Left ventricle myocardium superior (tissue), 1 donor: ENCODE results near the gene PCBD1. TPM values are rescaled to one million over a fixed set of nuclear protein-coding genes. Genes with fewer than 3 reads are reported as not detected.
"Not testable (repeated sequence)": the region's sequence is repeated elsewhere in the genome, so short reads cannot be mapped to it uniquely, and the experiment has no call there.

Experiments
- ATAC-seq: fragments of 200-7000 bp; cut with Tn5 transposase; one replicate; pipeline ENCODE4 v1.9.1; 2020; ENCODE audit warnings: mild to moderate bottlenecking, moderate library complexity
- DNase-seq: peaks from one replicate; pipeline ENCODE4 v3.0.0-alpha.2; 2020
- intact Hi-C: fragments of 100-400 bp; cut with micrococcal nuclease; formaldehyde crosslinking; loops from one replicate; pipeline ENCODE4 v1.11.0; 2022
- total RNA-seq: library from RNA; stranded (reverse); fragmentation: NEBNext Ultra II Directional; extraction: Animal tissue kit (Norgen Biotek cat#: 25700); gene quantifications from one replicate; pipeline ENCODE4 v1.2.1, GENCODE V29; 2021
- donor health status: DM: no; HTN: yes; CAD: no; lungs with severe emphysema.

Gene PCBD1
- total RNA-seq, 1 donor from 2014 or later: 172 TPM

DNA sequence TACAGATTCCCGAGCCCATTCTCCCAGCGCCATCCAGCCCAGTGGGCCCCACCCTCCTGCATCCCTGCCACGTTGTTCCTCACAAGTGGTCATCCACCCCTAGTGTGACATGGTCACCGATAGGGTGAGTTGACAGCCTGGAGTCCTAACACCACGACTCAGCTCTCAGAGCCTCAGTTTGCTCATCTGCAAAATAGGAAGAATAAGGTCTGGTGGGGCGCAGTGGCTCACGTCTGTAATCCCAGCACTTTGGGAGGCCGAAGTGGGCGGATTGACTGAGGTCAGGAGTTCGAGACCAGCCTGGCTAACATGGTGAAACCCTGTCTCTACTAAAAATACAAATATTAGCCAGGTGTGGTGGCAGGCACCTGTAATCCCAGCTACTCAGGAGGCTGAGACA, 31.5 kb upstream of the PCBD1 start:
- intact Hi-C loops: loop anchor here (10.0 kb wide), 2 partner anchors 285 to 365 kb away; no protein-coding TSS in a partner anchor
- peak; percentile 15 for DNase-seq
- ATAC-seq: not testable (repeated sequence)

DNA sequence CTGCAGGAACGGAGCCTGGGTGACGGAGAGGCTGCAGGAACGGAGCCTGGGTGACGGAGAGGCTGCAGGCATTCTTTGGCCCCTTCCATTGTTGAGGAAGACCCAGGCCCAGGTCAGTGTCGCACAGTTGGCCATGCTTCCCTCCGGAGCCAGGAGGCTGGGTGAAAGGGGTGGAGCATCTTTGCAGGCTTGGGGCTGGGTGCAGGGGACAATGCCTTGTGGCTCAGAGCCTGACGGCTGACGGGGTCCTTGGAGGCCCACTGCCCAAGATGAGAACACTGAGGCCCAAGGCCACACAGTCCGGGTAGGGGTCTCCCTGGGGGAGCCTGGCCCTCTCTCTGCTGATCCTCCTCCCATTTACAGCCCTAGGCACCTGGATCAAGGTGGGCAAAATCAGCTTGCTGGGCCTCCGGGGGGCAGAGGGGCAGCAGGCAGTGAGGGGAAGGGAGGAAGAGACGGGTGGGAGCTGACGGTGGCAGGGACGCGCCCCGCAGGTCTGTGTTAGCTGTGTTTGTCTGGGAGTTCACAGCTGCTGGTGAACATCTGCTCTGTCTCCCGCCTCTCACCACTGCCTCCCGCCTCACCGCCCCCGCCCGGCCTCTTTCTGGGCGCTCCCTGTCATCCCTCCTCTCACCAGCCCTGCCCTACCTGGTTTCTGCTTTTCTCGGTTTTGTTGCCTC, 30.6 kb upstream of the PCBD1 start:
- peak; percentile 29 for ATAC-seq
- DNase-seq: peak; percentile 23
- intact Hi-C loops: no loop called here

DNA sequence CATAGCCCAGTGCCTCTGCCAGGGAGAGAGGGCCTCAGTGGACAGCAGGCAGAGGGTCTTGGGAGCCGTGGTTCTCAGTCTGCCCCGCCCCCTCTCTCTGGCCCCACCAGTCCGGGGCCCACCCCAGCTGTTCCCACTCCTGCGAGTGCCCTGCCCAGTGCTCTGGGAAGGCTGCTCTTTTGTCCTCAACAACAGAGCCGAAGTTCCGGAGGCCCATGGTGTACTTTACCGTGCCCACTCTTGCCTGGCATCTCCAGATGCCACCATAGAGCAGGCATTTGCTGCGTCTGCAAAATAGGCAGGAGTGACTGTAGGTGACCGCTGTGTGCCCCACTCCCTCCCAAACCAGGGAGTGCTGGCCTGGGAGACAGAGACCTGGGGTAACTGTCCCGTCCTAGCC, 29.3 kb upstream of the PCBD1 start:
- intact Hi-C loops: no loop called here
- DNase-seq (peak; percentile 19), ATAC-seq (no peak)

DNA sequence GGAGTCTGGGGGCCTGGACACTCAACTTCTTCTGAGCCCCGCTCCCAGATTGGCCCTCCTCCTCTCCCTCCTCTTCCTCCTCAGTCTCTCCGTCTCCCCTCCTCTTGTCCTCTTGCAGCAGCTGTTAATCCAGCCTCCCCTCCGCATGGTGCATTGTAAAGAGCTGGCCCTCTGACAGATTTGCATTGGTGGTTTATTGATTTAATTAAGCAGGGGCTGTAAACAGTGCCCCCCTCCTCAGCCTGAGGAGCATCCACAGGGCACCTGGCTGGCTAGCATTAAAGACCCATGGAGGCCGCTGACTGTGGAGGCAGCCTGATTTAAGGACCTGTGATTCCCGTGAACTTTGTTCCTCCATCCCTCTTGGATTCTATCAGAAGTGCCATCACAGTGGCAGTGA, 28.9 kb upstream of the PCBD1 start:
- intact Hi-C loops: no loop called here
- peak; percentile 6 for DNase-seq
- ATAC-seq: no peak

DNA sequence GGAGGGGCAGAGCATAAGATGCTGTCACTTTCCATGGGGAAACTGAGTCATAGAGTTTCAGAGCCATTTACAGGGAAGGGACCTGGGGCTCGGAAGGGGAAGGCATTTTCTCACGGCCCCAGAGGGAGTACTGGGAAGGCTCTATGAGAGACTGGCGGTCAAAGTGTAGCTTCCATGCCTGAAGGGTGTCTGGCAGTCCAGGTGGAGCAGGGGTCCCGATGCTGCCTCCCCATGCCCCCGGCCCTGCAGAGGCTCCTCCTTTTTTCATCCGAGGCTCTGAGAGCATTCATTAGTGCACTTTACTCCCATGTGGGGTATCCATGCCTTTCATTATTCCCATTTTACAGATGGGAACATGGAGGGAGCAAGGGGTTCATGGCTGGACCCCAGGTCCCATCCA, 27.9 kb upstream of the PCBD1 start:
- peak; percentile 8 for DNase-seq
- intact Hi-C loops: no loop called here
- no peak for ATAC-seq

DNA sequence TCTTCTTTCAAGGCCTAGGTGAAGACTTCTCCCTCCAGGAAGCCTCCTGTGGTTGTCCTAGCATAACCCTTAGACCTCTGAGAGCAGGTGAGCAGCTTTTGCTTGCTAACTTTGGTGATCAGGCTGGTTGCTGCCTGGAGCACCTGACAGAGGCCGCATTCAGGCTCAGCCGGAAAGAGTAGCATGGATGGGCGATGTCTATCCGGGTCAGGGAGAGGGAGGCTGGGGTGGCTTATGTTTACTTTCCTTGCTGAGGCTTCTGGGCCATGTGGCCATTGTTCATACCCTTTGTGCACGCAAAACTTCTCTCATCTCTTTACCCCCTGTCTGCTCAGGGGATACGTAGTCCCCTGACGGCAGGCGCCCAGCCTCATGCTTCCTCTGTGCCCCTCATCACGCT, 27.4 kb upstream of the PCBD1 start:
- intact Hi-C loops: no loop called here

DNA sequence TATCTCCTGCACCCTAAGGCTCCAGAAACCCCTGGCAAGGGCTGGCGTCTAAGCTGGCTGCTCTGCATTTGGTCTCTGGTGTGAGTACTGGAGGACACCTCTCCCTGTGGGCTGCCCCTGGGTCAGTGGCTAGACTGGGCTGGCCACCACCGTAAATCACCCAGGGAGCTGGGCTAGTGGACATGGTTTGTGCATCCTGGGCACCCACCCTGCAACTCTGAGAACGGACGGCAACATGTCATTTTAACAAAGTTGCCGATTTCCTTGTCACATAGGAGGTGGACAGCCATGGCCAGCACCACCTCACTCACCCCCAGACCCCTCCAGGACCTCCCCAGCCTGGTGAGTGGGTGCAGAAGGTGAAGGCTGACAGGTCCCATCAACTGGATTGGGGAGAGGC, 26.8 kb upstream of the PCBD1 start:
- DNase-seq (peak; percentile 11), ATAC-seq (no peak)
- intact Hi-C loops: no loop called here

More for the DNA sequence above, 27.4 kb upstream of the PCBD1 start:
- no peak for DNase-seq
- no peak for ATAC-seq

DNA sequence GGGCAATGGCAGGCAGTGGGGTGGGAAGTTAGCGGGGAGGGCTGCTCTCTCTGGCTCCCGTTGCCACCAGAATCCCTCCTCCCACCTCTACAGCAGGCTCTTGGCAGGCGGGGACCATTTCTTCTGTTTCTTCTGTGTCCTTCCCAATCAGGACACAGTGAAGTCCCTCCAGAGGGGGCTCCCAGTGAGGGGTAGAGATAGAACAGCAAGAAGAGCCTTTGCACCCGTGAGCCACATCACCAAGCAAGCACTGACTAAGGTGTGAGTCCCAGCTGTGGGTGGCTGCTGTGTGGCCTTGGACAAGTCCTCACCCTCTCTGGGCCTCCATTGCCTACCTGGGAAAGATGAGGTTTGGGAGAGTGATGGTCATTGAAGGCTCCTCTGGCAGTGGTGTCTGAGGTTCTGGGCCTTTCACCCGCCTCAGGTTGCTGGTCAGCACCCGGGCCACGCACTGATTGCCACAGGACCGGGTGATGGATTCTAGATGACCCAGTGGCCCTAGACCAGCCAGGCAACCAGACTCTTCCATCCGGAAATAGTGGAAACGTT, 26.0 kb upstream of the PCBD1 start:
- DNase-seq: no peak
- intact Hi-C loops: no loop called here

DNA sequence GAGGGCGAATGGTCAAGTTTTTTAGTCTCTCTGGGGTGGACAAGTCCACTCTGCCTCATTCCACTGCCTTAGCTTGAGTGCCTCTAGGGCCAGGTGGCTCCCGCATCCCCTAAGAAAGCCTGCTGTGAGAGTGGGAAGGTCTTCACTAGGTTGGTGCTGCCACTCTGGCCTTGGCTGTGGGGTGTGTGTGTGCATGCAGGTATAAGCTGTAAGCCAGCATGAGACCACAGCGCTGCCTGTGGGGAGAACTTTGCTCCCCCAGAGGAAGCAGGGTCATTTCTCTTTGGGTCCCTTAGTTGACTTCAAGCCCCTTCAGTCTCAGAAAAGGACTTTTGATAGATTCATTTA, 25.5 kb upstream of the PCBD1 start:
- ATAC-seq: no peak
- DNase-seq: peak; percentile 4
- intact Hi-C loops: no loop called here

More for the DNA sequence above, 26.0 kb upstream of the PCBD1 start:
- ATAC-seq: no peak

DNA sequence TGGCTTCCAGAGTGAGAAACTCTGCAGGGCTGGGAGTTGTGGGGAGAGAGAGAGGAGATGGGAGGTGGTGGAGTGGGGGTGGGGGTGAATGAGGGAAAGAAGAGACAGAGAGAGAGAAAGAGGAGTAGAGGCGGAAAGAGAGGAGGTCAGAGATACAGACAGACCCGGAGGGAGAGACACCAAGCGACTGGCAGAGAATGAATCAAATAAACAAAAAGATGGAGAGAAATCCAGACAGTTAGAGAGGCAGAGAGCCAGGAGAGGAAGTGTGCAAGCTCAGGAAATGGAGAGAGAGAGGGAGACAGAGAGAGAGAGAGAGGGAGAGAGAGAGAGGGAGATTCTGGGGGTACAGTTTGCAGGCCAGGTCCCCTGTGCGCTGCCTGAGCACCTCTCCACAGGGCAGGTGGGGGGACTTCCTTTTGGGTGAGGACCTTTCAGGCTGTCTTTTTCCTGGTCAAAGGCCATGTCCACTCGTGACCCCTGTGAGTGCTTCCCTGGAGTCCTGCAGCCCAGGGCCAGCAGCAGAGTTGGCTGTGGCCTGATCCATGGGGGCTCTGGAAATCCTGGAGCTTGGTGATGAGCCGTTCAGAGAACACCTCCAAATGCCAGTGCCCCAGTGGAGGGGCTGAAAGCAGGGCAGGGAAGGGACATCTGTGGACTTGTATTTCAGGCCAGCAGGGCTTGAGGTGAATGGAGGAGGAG, 25.0 kb upstream of the PCBD1 start:
- intact Hi-C loops: no loop called here
- DNase-seq: peak; percentile 21
- ATAC-seq: no peak

DNA sequence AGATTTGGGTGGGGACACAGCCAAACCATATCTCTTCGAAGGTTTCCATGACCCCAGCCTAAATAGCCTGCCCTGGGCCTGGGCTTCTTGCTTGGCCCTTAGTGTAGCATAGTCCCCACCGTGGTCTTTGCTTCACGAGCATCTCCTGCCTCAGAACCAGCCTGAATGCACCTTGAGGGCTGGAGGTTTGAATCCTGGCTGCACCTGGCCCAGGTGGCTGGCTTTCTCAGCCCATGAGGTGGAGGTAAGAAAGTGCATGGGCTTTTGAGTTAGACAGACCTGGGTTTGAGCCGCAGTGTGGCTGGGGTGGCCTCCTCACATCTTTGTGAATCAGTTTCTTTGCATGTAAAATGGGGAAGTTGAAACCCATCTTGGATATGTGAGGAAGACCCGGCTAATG, 24.2 kb upstream of the PCBD1 start:
- intact Hi-C loops: no loop called here
- no peak for ATAC-seq
- DNase-seq: peak; percentile 8

DNA sequence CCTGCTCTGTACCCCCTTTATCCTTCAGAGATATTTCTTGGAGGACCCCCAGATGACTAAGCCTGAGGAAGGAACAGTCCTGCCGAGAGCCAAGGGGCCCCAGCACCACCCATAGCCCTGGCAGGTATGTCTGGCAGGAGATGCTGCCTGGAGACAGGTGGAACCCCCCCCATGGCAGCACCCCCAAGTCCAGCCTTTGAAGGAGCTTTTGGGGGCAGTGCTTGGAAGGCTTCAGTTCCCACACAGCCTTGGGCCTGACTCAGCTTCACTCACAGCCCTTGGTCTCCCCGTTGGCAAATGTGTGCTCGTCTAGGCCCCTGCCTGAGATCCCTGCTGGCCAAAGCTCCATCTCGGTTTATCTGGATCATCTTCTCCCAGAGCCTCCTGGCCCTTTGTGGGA, 23.0 kb upstream of the PCBD1 start:
- ATAC-seq: no peak
- intact Hi-C loops: no loop called here
- peak; percentile 0 for DNase-seq

DNA sequence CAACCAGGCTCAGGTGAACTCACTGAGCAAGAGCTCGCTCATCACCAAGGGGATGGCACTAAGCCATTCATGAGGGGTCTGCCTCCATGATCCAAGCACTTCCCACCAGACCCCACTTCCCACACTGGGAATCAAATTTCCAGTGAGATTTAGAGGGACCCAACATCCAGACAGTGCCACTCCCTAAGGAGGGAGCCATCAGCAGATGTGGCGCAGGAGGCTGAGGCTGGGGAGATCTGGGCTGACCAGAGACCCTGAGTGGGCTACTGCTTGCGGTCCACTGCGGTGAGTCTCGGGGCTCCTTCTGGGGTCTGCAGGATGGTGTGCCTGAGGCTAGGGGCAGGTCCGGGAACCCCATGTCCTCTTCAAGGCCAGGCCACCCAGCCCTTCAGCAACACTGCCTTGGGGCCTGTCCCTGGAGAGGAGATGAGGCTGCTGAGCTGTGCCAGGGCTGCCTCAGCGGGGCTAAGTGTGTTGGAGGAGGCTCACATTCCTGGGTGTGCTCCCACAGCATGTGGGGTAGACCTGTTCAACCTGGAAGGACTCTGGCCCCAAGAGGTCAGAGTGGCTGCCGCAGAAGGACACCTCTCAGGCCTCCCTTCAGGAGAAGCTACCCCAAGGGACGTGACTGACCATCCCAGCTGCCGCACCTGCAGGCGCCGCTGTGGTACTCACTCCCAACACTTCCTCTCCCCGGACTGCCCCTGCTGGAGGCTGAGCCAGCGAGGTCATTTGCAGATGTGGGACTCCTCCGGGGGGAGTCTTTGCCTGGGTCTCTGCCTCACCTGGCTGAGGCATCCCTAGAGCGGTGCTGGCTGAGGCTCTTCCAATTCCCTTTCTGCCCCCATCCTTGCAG, 22.3 kb upstream of the PCBD1 start:
- ATAC-seq: no peak
- DNase-seq: peak; percentile 13
- intact Hi-C loops: no loop called here

DNA sequence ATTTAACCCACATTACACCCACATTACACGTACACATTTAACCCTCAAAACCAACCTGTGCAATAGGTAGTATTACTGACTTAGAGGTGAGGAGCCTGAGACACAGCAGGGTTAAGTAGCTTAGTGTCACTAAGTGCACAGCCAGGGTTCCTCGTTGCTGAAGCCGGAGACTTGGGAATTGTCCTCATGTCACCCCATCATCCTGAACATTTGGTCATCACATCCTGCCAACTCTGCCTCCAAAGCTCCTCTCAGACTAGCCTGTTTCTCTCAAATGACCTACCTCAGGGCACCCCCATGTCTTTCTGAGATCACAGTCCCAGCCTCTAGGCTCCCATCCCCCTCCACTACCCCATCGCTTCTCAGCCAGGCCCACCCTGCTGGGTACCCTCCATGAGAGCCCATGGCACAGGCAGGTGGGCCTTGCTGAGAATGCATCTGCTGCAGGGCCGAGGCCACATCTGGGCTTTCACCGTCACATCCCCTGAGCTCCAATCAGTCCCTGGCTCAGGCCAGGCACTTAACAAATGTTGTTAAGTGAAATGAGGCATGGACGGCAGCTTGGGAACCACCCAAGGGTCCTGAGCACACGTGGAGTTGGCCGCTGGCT, 21.1 kb upstream of the PCBD1 start:
- intact Hi-C loops: no loop called here

DNA sequence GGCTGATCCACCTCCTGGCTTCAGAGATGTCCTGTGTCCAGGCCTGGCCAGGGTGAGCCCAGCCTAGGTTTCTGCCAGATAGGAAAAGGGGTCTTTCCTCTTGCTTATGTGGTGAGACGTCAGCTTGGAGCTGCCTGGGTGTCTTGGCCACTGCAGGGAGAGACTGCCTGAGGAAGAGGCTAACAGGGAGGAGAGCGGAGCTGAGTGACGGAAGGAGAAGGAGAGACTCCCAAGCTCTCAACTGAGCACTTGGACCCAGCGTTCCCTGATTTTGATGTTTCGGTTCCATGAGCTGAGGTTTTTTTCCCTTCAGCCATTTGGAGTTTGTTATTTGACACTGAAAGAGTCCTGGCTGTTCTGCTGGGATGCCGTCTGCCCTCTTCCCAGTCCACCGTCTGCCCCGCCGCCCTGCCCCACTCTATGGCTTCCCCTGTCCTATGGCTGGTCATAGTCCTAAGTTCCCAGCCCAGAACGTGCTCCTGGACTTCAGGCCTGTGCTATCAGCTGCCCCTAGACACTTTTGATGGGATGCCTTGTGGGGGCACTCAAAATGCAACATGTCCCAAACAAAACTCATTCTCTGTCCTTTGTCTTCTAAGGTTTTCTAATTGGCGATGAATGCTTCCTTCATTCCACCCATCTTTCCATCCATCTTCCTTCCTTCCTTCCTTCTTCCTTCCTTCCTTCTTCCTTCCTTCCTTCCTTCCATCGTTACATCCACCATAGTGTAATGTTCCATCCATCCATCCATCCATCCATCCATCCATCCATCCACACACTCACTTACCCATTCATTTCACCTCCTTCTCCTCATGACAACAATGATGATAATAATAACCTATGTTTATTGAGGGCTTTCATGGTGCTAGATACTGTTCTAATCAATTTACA, 20.3 kb upstream of the PCBD1 start:
- ATAC-seq: no peak
- DNase-seq: peak; percentile 11
- intact Hi-C loops: no loop called here

More for the DNA sequence above, 21.1 kb upstream of the PCBD1 start:
- DNase-seq: peak; percentile 6
- ATAC-seq: no peak

DNA sequence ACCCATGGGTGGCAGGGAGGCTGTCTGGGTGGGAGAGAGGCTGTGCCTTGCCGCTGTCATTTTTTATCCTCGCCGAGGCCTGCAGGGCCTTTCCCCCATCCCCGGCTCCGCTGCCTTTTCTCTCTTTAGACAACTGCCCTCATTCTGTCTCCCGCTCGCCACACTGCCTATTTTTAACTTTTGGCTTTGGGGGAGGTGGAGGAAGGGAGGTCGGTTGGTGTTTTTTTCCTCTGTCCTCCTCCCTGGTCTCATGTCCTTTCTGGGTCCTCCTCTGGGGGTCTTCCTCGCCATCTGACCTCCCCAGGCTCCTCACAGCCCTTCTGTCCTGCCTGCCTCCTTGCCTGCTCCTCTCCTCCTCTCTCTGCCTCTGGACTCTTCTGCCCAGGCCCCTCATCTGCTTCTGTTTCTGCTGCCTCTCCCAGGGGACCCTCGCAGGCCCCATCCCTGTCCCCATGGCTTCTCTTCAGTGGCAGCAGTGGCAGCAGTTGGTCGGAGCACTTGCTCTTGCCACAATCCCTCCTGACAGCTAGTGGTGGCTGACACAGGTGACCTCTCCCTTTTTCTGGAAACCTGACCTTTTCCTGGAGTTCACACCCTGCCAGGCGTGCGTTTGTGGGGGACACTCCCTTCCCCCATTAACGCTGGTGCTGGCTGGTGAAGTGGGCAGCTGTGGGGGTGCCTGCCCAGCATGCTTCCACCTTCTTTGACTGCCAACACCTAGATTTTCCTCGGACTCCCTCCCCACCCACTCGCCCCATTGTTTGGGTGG, 19.5 kb upstream of the PCBD1 start:
- ATAC-seq: peak; percentile 46
- intact Hi-C loops: no loop called here
- DNase-seq: no peak

DNA sequence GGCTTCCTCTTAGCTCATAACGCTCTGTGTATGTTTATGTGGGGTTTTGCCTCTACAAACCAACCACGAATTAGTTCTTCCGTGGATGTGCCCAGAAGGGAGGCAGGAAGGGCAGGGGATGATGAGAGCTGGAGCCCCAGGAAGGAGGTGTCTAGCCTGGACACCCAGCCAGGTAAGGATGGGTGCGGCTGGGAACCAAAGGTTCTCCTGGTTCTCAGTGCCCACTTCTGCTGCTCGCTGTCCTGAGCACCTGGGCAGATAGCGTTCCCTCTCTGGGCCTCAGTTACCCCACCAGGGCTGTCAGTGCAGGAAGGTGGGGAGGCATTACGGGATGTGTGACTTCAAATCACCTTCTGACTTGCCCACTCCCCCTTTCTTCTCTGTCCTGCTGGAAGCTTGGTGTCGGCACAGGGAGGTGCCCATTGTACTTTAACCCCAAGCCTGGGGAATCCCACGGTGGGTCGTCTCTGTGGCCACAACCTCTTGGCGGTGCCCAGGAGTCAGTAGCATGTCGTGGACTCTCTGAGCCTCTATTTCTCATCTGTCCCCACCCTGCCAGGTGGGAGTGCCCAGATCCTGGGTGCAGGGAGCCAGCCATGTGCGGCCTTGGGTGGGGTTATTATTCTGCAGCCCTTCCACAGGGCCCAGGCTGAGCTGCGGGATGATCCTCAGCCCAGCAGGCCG, 18.7 kb upstream of the PCBD1 start:
- no peak for DNase-seq
- intact Hi-C loops: no loop called here
- peak; percentile 12 for ATAC-seq
